K562 (cell line): ENCODE results near the gene SERPIND1. TPM values are rescaled to one million over a fixed set of nuclear protein-coding genes. Genes with fewer than 3 reads are reported as not detected.

Experiments
- ATAC-seq: fragments of 200-7000 bp; cut with Tn5 transposase; 3 replicates; pipeline ENCODE4 v1.9.1; 2020; ENCODE audit warnings: moderate library complexity
- BruUV-seq: library from RNA; stranded (reverse); fragments of 400-500 nt; replicated peaks from 2 replicates; lab custom pipeline; 2021; lab: Mats Ljungman, UMichigan
- CTCF ChIA-PET: fragments of 300-600 bp; formaldehyde crosslinking; extraction: SDS; loops from one replicate; lab custom pipeline; 2021; ENCODE audit warnings: low intra/inter-chr PET ratio; lab: Yijun Ruan, JAX
- POLR2A ChIA-PET: fragments of 300-600, 350-650 bp; sonication (Branson Sonifier 250); formaldehyde crosslinking; extraction: SDS; loops from one replicate; lab custom pipeline; 2021; ENCODE audit warnings: antibody characterized with exemption, inconsistent platforms; lab: Yijun Ruan, JAX
- DNase-seq, 4 experiments: peaks; one replicate each; pipeline versions ENCODE4 v3.0.0 to v3.0.0-alpha.2; 2011 to 2018; ENCODE audit warnings: low spot score in 3 of 4, mixed read lengths in 3 of 4; ENCODE audit errors: extremely low read depth in 1 of 4
- FAIRE-seq: peaks from 2 replicates; lab custom pipeline; 2011; peaks lifted over from hg19 to GRCh38; lab: Jason Lieb, UNC
- H2AFZ ChIP-seq: 2 replicates; pipeline ENCODE4 v1.6.0; 2011; ENCODE audit warnings: low read depth, low read length, control low read depth, inconsistent platforms
- H3K27ac ChIP-seq: fragments of 200-600 bp; 3 replicates; pipeline ENCODE4 v1.8.0; 2011; ENCODE audit warnings: low read depth, mild to moderate bottlenecking, control low read depth, inconsistent platforms, low read length, moderate library complexity, mixed read lengths; ENCODE audit errors: extremely low read depth
- H3K27me3 ChIP-seq, 2 experiments: fragments of 300-600 bp in 1 of 2; 2 replicates in 1 of 2; 3 replicates in 1 of 2; pipeline versions ENCODE4 v1.6.0 to v1.8.0; 2011; ENCODE audit warnings: inconsistent platforms in 2 of 2, low read length in 2 of 2, mild to moderate bottlenecking in 1 of 2, mixed read lengths in 1 of 2, moderate library complexity in 1 of 2; ENCODE audit not compliant: control insufficient read depth in 2 of 2, insufficient read depth in 2 of 2
- H3K36me3 ChIP-seq: fragments of 300-600 bp; 3 replicates; pipeline ENCODE4 v1.8.0; 2011; ENCODE audit warnings: mild to moderate bottlenecking, low read length, inconsistent platforms; ENCODE audit not compliant: control insufficient read depth, insufficient read depth
- H3K4me1 ChIP-seq, 2 experiments: fragments of 200-600 bp in 1 of 2; replicated peaks in 1 of 2; 2 replicates in 1 of 2; 3 replicates in 1 of 2; pipeline versions ENCODE4 v1.5.1 to v1.8.0; 2011; ENCODE audit warnings: inconsistent platforms in 2 of 2, low read length in 2 of 2, mild to moderate bottlenecking in 1 of 2, mixed read lengths in 1 of 2, moderate library complexity in 1 of 2; ENCODE audit not compliant: control insufficient read depth in 2 of 2, insufficient read depth in 2 of 2
- H3K4me2 ChIP-seq: 2 replicates; pipeline ENCODE4 v1.6.1; 2011; ENCODE audit warnings: low read length, control low read depth, inconsistent platforms, mixed read lengths; ENCODE audit not compliant: insufficient read depth
- H3K4me3 ChIP-seq: fragments of 200-600 bp; sonication (generic), shearing (Covaris generic); 2 replicates; pipeline ENCODE4 v1.5.1; 2016; ENCODE audit warnings: control low read depth, inconsistent platforms
- H3K79me2 ChIP-seq: fragments of 200-600 bp; 3 replicates; pipeline ENCODE4 v1.8.0; 2011; ENCODE audit warnings: low read length, inconsistent platforms; ENCODE audit not compliant: control insufficient read depth, insufficient read depth
- H3K9ac ChIP-seq, 2 experiments: 2 replicates each; pipeline versions ENCODE4 v1.6.0 to v1.6.1; 2011; ENCODE audit warnings: low read depth in 2 of 2, low read length in 2 of 2, control low read depth in 1 of 2, inconsistent platforms in 1 of 2, mild to moderate bottlenecking in 1 of 2, mixed read lengths in 1 of 2; ENCODE audit not compliant: insufficient read depth in 1 of 2
- H3K9me1 ChIP-seq: one replicate; pipeline ENCODE4 v1.6.0; 2011; ENCODE audit warnings: inconsistent platforms, mild to moderate bottlenecking, low read length, moderate library complexity; ENCODE audit not compliant: control insufficient read depth, insufficient read depth
- H3K9me3 ChIP-seq: replicated peaks from 2 replicates; pipeline ENCODE4 v1.5.1; 2011; ENCODE audit warnings: low read depth, low read length, inconsistent platforms; ENCODE audit not compliant: control insufficient read depth, insufficient read depth
- H4K20me1 ChIP-seq: replicated peaks from 2 replicates; pipeline ENCODE4 v1.6.1; 2011; ENCODE audit warnings: low read length, inconsistent platforms, mixed read lengths; ENCODE audit not compliant: control insufficient read depth, insufficient read depth
- CEBPB ChIP-seq: fragments of 450-650 bp; IDR thresholded peaks from 2 replicates; pipeline ENCODE4 v1.6.1; 2016; ENCODE audit warnings: missing genetic modification characterization, missing compliant biosample characterization
- CEBPG ChIP-seq, 3 experiments: fragments of 200-800 bp in 1 of 3; sonication (Bioruptor generic) in 1 of 3; sonication (generic) in 1 of 3; formaldehyde crosslinking in 1 of 3; IDR thresholded peaks in 2 of 3; conservative IDR thresholded peaks in 1 of 3; 2 replicates each; pipeline versions ENCODE4 v1.6.1 to v1.8.0; 2016 to 2022; ENCODE audit warnings: missing compliant biosample characterization in 2 of 3, missing genetic modification characterization in 2 of 3, mild to moderate bottlenecking in 1 of 3, missing genetic modification reagents in 1 of 3
- CLOCK ChIP-seq: fragments of 250-450 bp; sonication (Bioruptor Pico); IDR thresholded peaks from 2 replicates; pipeline ENCODE4 v1.4.0; 2020; ENCODE audit warnings: mild to moderate bottlenecking, moderate library complexity, borderline replicate concordance
- DACH1 ChIP-seq: fragments of 450-650 bp; IDR thresholded peaks from 2 replicates; pipeline ENCODE4 v1.6.1; 2018; ENCODE audit not compliant: partially characterized antibody
- KDM4B ChIP-seq, 2 experiments: fragments of 450-650 bp in 1 of 2; sonication (generic) in 1 of 2; IDR thresholded peaks; 2 replicates each; pipeline ENCODE4 v1.6.1; 2016 to 2017; ENCODE audit warnings: borderline replicate concordance in 2 of 2, antibody characterized with exemption in 1 of 2, low read depth in 1 of 2, mild to moderate bottlenecking in 1 of 2
- LCOR ChIP-seq: sonication (generic); formaldehyde crosslinking; IDR thresholded peaks from 2 replicates; pipeline ENCODE4 v1.8.0; 2022; ENCODE audit warnings: mild to moderate bottlenecking, missing genetic modification reagents
- NFATC3 ChIP-seq: fragments of 450-650 bp; IDR thresholded peaks from 2 replicates; pipeline ENCODE4 v1.6.1; 2017; ENCODE audit warnings: mild to moderate bottlenecking
- POLR3A ChIP-seq: IDR thresholded peaks from 2 replicates; pipeline ENCODE4 v1.6.1; 2011; ENCODE audit warnings: borderline replicate concordance, mild to moderate bottlenecking, moderate library complexity; ENCODE audit not compliant: insufficient read length, insufficient read depth; ENCODE audit errors: extremely low read depth
- RBM34 ChIP-seq: fragments of 200-400 bp; formaldehyde crosslinking; IDR thresholded peaks from 2 replicates; pipeline ENCODE4 v1.6.1; 2018; ENCODE audit warnings: low read length, borderline replicate concordance; ENCODE audit not compliant: insufficient read depth
- SMC3 ChIP-seq: conservative IDR thresholded peaks from 2 replicates; pipeline ENCODE4 v1.6.1; 2011; ENCODE audit warnings: low read depth, low read length, improper control_type of control experiment; ENCODE audit not compliant: insufficient read depth
- STAT5B ChIP-seq: fragments of 250-450 bp; sonication (Bioruptor Pico); IDR thresholded peaks from 2 replicates; pipeline ENCODE4 v1.8.0; 2021; ENCODE audit warnings: mild to moderate bottlenecking, inconsistent platforms
- TOE1 ChIP-seq, 2 experiments: fragments of 450-650 bp in 1 of 2; sonication (generic) in 1 of 2; formaldehyde crosslinking in 1 of 2; IDR thresholded peaks; 2 replicates each; pipeline versions ENCODE4 v1.7.1 to v1.8.0; 2016 to 2022; ENCODE audit warnings: borderline replicate concordance in 2 of 2, mild to moderate bottlenecking in 2 of 2, antibody characterized with exemption in 1 of 2, inconsistent platforms in 1 of 2, low read depth in 1 of 2, missing genetic modification reagents in 1 of 2, moderate library complexity in 1 of 2
- ZNF175 ChIP-seq: fragments of 200-800 bp; sonication (Bioruptor generic); IDR thresholded peaks from 2 replicates; pipeline ENCODE4 v1.6.1; 2016; ENCODE audit warnings: low read depth, mild to moderate bottlenecking, missing genetic modification characterization, missing compliant biosample characterization
- ZNF384 ChIP-seq: IDR thresholded peaks from 2 replicates; pipeline ENCODE4 v1.6.1; 2012; ENCODE audit warnings: low read depth, low read length, improper control_type of control experiment
- ZNF511 ChIP-seq: sonication (generic); formaldehyde crosslinking; IDR thresholded peaks from 2 replicates; pipeline ENCODE4 v1.8.0; 2022; ENCODE audit warnings: mild to moderate bottlenecking, missing genetic modification reagents
- ZNF512 ChIP-seq: IDR thresholded peaks from 2 replicates; pipeline ENCODE4 v1.6.1; 2016; ENCODE audit warnings: missing genetic modification characterization, missing compliant biosample characterization
- ZNF79 ChIP-seq: fragments of 250-450 bp; sonication (Bioruptor Pico); IDR thresholded peaks from 2 replicates; pipeline ENCODE4 v1.4.0; 2020; ENCODE audit warnings: low read depth, mild to moderate bottlenecking, moderate library complexity
- WGBS: fragments of 100-300 bp; shearing (Covaris generic); methylation state at CpG from one replicate; pipeline ENCODE4 v1.1.6; 2016; ENCODE audit warnings: low coverage, mixed read lengths; ENCODE audit not compliant: insufficient coverage; ENCODE audit errors: missing lambda C conversion rate; 5-methylcytosine and 5-hydroxymethylcytosine counted together
- in situ Hi-C: fragments of 300-500 bp; cut with MboI; formaldehyde crosslinking; loops from 4 replicates; pipeline ENCODE4 v1.15.0; 2018; ENCODE audit warnings: inconsistent platforms, mixed read lengths
- intact Hi-C: fragments of 100-400 bp; cut with micrococcal nuclease; formaldehyde crosslinking; loops from 2 replicates; pipeline ENCODE4 v1.14.2; 2022
- polyA plus RNA-seq, 8 experiments: library from polyadenylated mRNA; depleted of rRNA in 4 of 8; stranded (reverse) in 5 of 8; unstranded in 3 of 8; fragments of >200 nt; fragmentation: Nextera tagmentation in 2 of 8; fragmentation: Illumina TruSeq in 1 of 8; extraction: Ambion mirVana in 2 of 8; extraction: Trizol in 1 of 8; gene quantifications; 2 replicates each; pipeline versions ENCODE4 v1.2.1 to v1.2.3, GENCODE V29; 2011 to 2014; ENCODE audit warnings: inconsistent platforms in 1 of 8, missing spikeins in 1 of 8
- total RNA-seq, 7 experiments: library from RNA; depleted of rRNA in 6 of 7; stranded (reverse); fragments of >200 nt in 6 of 7; fragmentation: Illumina TruSeq in 2 of 7; extraction: Trizol in 2 of 7; gene quantifications; 2 replicates each; pipeline versions ENCODE4 v1.2.1 to v1.2.3, GENCODE V29; 2011 to 2021; ENCODE audit warnings: low replicate concordance in 1 of 7

SERPIND1 gene
- total and polyA plus RNA-seq, 9 of the 15 experiments (the other 6 are each of a cell fraction or from before 2014, with no cell fraction given), result 0.04 to 0.11 (median 0.09) TPM; not detected in 6

DNA sequence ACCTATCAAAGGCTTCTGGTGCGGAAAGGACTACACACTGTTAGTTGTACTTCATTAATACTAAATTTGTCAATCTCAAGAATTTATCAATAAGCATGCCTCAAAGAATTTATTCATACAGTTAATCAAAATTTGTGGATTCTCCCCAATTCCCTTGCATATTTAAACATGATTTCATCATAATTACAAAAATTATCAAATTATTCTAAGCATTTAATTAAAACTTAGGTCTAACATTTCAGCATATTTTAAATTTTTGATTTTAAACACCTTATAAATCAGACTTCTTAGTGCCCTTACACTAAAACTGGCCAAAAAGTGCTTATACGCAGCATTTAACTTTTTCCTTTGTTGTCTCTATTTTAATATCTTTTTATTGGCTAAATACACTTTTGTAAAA, 13.8 kb upstream of the SERPIND1 start:
- no peaks in the 10 kb centered on the region; the same call in 1 of the 2 replicates for H4K20me1 ChIP-seq
- no peak overlapping the region for H3K9ac ChIP-seq
- H3K9me1 ChIP-seq, result peaks cover 8% of the 10 kb centered on the region
- no peaks in the 10 kb centered on the region for H3K27me3 ChIP-seq
- H3K9me3 ChIP-seq, result no peaks in the 10 kb centered on the region
- no peak for FAIRE-seq
- ChIA-PET POLR2A (interaction anchor here (0.6 to 3.3 kb wide), 8 partner anchors 8 to 637 kb away, joined by 3 to 24 read pairs (median 3); partner anchors contain the start of gene SERPIND1), CTCF (interaction anchor here (0.9 kb wide), 1 partner anchor 18 kb away, joined by 5 read pairs; no protein-coding TSS in a partner anchor)
- 96% methylated on average over 2 of the region's 2 CpGs for WGBS
- intact Hi-C loops (loop anchor here (5.0 kb wide), 1 partner anchor 38 kb away; no protein-coding TSS in a partner anchor), in situ Hi-C loops (no loop called here)
- H2AFZ ChIP-seq, result no peak overlapping the region
- H3K4me1 ChIP-seq, result no peaks in the 10 kb centered on the region
- BruUV-seq, result TSS peak; percentile 18
- no peak overlapping the region for H3K4me2 ChIP-seq
- no peaks in the 10 kb centered on the region for H3K79me2 ChIP-seq
- peaks cover 50% of the 10 kb centered on the region for H3K36me3 ChIP-seq
- ATAC-seq, result no peak
- no peak overlapping the region for H3K4me3 ChIP-seq
- no peak overlapping the region for H3K27ac ChIP-seq
- no peak for DNase-seq
- TF ChIP-seq DACH1, result no peak
- no peak for TF ChIP-seq ZNF511
- TF ChIP-seq CEBPG (CRISPR knock-in tag; IDR thresholded peaks at IDR 0.05), result no peak
- peak; percentile 81 to 90 for TF ChIP-seq CEBPG (tag; conservative IDR thresholded peaks at IDR 0.05 in 1 of 2, IDR thresholded peaks at IDR 0.05 in 1 of 2)
- no peak for TF ChIP-seq NFATC3
- no peak for TF ChIP-seq SMC3
- no peak for TF ChIP-seq KDM4B (IDR thresholded peaks at IDR 0.05; ENCODE audit: borderline replicate concordance in 2 of 2, low read depth in 1 of 2)
- TF ChIP-seq ZNF175, result no peak
- no peak for TF ChIP-seq POLR3A
- TF ChIP-seq LCOR (CRISPR knock-in tag), result no peak
- TF ChIP-seq ZNF512 (tag), result 0 out of 2 replicates have a peak, but pooled peaks have one; percentile 23
- TF ChIP-seq CEBPB (tag), result peak; percentile 84
- no peak for TF ChIP-seq CLOCK (CRISPR knock-in tag)
- no peak for TF ChIP-seq TOE1 (IDR thresholded peaks at IDR 0.05; ENCODE audit: borderline replicate concordance)
- TF ChIP-seq TOE1 (CRISPR knock-in tag; IDR thresholded peaks at IDR 0.05; ENCODE audit: borderline replicate concordance, low read depth), result no peak
- no peak for TF ChIP-seq ZNF384
- no peak for TF ChIP-seq RBM34
- no peak for TF ChIP-seq STAT5B
- TF ChIP-seq ZNF79 (CRISPR knock-in tag), result no peak
